Activated naive CD4-positive, alpha-beta T cell (primary cell): ENCODE results near the gene NCSTN.

Experiments
- DNase-seq, 4 experiments: peaks; one replicate each; lab custom pipeline; 2025; lab: John Stamatoyannopoulos, UW

The NCSTN gene

GRCh38 chr1:160406131-160406968 lies 63.2 kb downstream of the NCSTN start:
- no peak for DNase-seq

DNA sequence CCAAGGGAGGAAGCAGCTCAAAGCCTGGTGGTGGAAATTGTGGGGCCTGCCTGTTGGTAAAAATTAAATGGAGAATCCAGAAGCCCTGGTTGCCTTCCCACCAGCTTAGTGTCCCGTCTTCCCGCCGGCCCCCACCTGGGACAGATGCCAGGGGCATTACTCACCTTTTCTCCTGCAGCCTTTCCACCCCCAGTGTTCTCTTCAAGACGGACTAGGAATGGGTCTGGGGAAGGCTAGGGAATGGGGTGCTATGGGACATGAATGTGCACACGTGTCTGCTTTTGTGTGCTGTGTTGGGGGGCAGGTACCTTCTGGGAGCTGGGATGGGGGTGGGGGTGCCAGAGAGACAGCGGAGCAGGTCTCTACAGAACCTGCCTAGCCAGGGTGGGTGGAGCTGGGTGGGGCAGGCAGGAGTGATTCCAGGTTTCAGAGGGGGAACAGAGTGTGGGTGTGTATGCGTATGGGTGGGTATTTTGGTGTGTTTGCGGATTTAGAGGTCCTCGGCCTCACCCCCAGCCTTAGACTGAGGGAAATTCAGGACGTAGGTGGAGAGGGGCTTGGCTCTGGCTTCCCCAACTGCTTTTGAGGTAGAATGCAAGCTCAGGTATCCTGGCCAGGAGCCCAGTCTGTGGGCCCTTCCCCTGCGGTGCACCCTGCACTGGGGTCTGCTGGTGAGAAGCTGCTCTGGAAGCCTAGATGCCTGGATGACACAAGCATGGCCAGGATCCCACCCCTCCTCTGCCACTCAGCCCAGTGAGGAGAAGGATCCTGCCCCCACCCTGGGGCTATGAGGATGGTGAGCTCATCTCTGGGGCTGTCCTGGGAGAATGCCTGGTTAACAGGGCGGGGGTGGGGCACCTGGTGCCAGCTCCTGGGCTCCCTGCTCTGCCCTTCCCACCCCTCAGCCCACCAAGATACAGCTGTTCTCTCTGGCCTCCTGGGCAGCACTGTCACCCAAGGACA lies 64.9 kb downstream of the NCSTN start:
- no peak for DNase-seq
